Tibial nerve (tissue), 4 donors: ENCODE data around the gene RHEB. TPM values are rescaled to one million over a fixed set of nuclear protein-coding genes. Genes with fewer than 3 reads are reported as not detected.
"Not testable (repeated sequence)": the region's sequence is repeated elsewhere in the genome, so short reads cannot be mapped to it uniquely, and the experiment has no call there.

Source experiments
- DNase-seq, 2 donors: peaks; one replicate each; pipeline ENCODE4 v3.0.0-alpha.2; 2019; ENCODE audit warnings: low spot score in 2 of 2
- H3K27ac ChIP-seq, 4 donors: fragments of 200-600 bp; sonication (generic) in 3 of 4; one replicate each; pipeline ENCODE4 v1.5.1; 2017 to 2019; ENCODE audit warnings: mild to moderate bottlenecking in 1 of 4
- H3K27me3 ChIP-seq, 2 donors: fragments of 200-600 bp; sonication (generic) in 1 of 2; one replicate each; pipeline versions ENCODE4 v1.5.1 to v1.6.0; 2017 to 2019
- H3K36me3 ChIP-seq, 3 donors: fragments of 200-600 bp; sonication (generic); one replicate each; pipeline ENCODE4 v1.5.1; 2018 to 2019
- H3K4me1 ChIP-seq, 4 donors: fragments of 200-600 bp; sonication (generic) in 3 of 4; one replicate each; pipeline ENCODE4 v1.5.1; 2017 to 2019
- H3K4me3 ChIP-seq, 4 donors: fragments of 200-600 bp; sonication (generic) in 3 of 4; one replicate each; pipeline ENCODE4 v1.5.1; 2017 to 2019; ENCODE audit warnings: mild to moderate bottlenecking in 1 of 4, moderate library complexity in 1 of 4
- H3K9me3 ChIP-seq, 4 donors: fragments of 200-600 bp; sonication (generic) in 3 of 4; one replicate each; pipeline ENCODE4 v1.5.1; 2017 to 2019
- EP300 ChIP-seq, 2 donors: sonication (generic); formaldehyde crosslinking; IDR thresholded peaks; one replicate each; pipeline ENCODE4 v1.6.1; 2017; ENCODE audit warnings: antibody characterized with exemption in 2 of 2, mild to moderate bottlenecking in 1 of 2
- POLR2A ChIP-seq, 2 donors: fragments of 450-650 bp; IDR thresholded peaks; one replicate each; pipeline ENCODE4 v1.6.1; 2017; ENCODE audit warnings: antibody characterized with exemption in 2 of 2, mild to moderate bottlenecking in 2 of 2, moderate library complexity in 2 of 2
- WGBS, 2 donors: methylation state at CpG; one replicate each; pipeline ENCODE4 v1.1.5; 2018; 5-methylcytosine and 5-hydroxymethylcytosine counted together
- total RNA-seq, 4 donors: library from RNA; depleted of rRNA; stranded (reverse); fragments of >200 nt; gene quantifications; one replicate each; pipeline ENCODE4 v1.1.0, GENCODE V29; 2016
- TF ChIP-seq, protein P1 (sequence below), 5 experiments: fragments of 200-600 bp in 3 of 5; fragments of 450-650 bp in 2 of 5; sonication (generic) in 3 of 5; IDR thresholded peaks; one replicate each; pipeline ENCODE4 v1.5.1; 2016 to 2019; ENCODE audit warnings: antibody characterized with exemption in 5 of 5, mild to moderate bottlenecking in 3 of 5, moderate library complexity in 2 of 5

RHEB gene
- total RNA-seq, 4 donors from 2014 or later, result 95.4 to 128 (median 103) TPM

DNA sequence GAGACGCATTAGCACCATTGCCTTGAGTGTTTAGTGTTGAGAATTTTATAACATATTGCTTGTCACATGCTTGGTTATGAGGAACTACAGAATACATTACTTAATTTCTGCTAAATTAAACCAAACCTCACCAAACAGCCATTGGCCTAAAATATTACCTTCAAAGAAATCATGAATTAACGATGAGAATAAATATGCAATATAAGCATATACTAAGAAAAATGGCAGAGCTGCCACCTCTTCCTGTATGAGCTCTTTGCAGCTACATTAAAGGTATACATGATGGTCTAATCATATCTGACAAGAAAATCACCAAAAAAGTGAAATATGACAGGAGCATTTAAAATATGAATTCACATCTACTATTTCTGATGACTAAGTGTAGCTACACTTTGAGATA is 5.2 kb upstream of the RHEB start:
- Histone ChIP-seq H3K27ac (no peak overlapping the region), H3K9me3 (peaks cover 0 to 3% (median 0%) of the 10 kb centered on the region in 4 donors), H3K27me3 (no peaks in the 10 kb centered on the region), H3K4me3 (no peak overlapping the region), H3K4me1 (peaks cover 0 to 8% (median 5%) of the 10 kb centered on the region in 4 donors), H3K36me3 (no peaks in the 10 kb centered on the region)
- DNase-seq, result no peak
- WGBS, 2 donors, result 85 to 96% methylated on average over 2 of the region's 2 CpGs
- TF ChIP-seq EP300 (IDR thresholded peaks at IDR 0.05) (no peak), POLR2A (IDR thresholded peaks at IDR 0.05) (no peak)
- TF ChIP-seq, protein P1, sequence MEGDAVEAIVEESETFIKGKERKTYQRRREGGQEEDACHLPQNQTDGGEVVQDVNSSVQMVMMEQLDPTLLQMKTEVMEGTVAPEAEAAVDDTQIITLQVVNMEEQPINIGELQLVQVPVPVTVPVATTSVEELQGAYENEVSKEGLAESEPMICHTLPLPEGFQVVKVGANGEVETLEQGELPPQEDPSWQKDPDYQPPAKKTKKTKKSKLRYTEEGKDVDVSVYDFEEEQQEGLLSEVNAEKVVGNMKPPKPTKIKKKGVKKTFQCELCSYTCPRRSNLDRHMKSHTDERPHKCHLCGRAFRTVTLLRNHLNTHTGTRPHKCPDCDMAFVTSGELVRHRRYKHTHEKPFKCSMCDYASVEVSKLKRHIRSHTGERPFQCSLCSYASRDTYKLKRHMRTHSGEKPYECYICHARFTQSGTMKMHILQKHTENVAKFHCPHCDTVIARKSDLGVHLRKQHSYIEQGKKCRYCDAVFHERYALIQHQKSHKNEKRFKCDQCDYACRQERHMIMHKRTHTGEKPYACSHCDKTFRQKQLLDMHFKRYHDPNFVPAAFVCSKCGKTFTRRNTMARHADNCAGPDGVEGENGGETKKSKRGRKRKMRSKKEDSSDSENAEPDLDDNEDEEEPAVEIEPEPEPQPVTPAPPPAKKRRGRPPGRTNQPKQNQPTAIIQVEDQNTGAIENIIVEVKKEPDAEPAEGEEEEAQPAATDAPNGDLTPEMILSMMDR (IDR thresholded peaks at IDR 0.05), result no peak

DNA sequence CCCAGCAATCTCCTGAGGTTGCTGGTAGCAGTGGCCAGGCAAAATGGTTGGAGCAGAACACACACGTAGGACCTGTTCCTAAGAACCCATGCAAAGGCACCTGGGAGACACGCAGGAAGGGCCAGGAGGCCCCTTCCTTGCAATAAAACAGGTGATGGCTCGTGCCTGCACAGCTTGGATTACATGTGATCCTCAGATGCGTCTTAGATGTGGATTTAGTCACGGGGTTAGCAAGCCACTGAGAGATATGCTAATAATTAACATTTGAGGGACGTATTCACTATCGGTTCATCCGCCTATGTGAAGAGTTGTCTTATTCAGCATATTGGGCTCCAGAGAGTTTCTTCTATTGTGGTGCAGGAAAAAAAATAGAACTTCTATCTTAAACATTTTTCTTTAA is 4.6 kb upstream of the RHEB start:
- no peak for TF ChIP-seq POLR2A (IDR thresholded peaks at IDR 0.05)
- TF ChIP-seq EP300 (IDR thresholded peaks at IDR 0.05), result no peak
- TF ChIP-seq, protein P1 (IDR thresholded peaks at IDR 0.05), result no peak
- H3K9me3 ChIP-seq, result no peaks in the 10 kb centered on the region
- no peaks in the 10 kb centered on the region for H3K36me3 ChIP-seq
- no peaks in the 10 kb centered on the region for H3K27me3 ChIP-seq
- WGBS, 2 donors, result 84 to 87% methylated on average over 8 of the region's 8 CpGs
- no peak overlapping the region for H3K4me3 ChIP-seq
- H3K4me1 ChIP-seq, result peaks cover 0 to 8% (median 5%) of the 10 kb centered on the region in 4 donors
- DNase-seq, result no peak
- H3K27ac ChIP-seq, result no peak overlapping the region

DNA sequence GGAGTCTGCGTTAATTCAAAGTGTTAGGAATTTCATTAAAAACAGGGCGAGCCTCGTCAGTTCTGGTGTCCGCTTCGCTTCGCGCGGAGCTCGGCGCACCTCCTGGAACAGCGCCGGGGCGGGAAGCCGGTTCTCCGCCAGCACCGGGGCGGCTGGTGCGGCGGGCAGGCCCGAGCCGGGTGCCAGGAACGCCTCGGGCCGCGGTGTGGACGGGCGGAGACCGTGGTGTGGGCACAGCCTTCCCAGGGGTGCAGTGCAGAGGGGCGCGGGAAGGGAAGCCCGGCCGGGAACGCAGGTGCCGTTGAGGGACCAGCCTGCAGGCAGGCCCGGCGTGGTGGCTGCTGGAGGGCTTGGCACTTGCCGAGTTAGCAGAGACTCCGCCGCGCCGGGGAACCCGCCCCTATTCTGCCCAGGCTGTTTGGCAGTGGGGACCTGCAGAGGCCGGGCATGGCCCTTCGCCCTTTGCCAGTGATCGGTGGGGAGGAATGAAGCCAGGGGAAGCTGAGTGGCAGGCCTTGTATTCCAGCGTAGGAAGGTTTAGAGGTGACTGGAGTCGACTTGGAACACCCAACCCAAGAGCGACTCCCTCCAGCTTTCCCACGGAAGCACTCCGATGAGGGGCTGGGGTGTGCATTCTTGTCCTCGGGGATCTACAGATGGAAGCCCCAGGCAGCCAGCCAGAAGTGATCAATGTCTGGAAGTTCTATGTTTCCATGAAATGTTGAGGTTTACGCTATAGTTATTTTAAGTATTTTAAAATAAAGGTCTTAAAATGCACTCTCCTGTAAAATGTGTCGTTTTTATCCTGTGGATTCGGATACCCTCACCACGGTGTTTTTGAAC is 945 bp upstream of the RHEB start:
- peak; percentile 12 to 28 for DNase-seq
- TF ChIP-seq, protein P1 (IDR thresholded peaks at IDR 0.05), result no peak
- peak in 1 of 2 donors; percentile 1 for TF ChIP-seq EP300 (IDR thresholded peaks at IDR 0.05)
- Histone ChIP-seq H3K27ac (peak overlapping the region; percentile 76 to 100 (median 95)), H3K9me3 (no peaks in the 10 kb centered on the region), H3K36me3 (no peaks in the 10 kb centered on the region), H3K4me3 (peak overlapping the region; percentile 53 to 95 (median 76)), H3K4me1 (peaks cover 0 to 34% (median 12%) of the 10 kb centered on the region in 4 donors), H3K27me3 (no peaks in the 10 kb centered on the region)
- WGBS, 2 donors, result 9 to 12% methylated on average over 45 to 55 of the region's 55 CpGs

DNA sequence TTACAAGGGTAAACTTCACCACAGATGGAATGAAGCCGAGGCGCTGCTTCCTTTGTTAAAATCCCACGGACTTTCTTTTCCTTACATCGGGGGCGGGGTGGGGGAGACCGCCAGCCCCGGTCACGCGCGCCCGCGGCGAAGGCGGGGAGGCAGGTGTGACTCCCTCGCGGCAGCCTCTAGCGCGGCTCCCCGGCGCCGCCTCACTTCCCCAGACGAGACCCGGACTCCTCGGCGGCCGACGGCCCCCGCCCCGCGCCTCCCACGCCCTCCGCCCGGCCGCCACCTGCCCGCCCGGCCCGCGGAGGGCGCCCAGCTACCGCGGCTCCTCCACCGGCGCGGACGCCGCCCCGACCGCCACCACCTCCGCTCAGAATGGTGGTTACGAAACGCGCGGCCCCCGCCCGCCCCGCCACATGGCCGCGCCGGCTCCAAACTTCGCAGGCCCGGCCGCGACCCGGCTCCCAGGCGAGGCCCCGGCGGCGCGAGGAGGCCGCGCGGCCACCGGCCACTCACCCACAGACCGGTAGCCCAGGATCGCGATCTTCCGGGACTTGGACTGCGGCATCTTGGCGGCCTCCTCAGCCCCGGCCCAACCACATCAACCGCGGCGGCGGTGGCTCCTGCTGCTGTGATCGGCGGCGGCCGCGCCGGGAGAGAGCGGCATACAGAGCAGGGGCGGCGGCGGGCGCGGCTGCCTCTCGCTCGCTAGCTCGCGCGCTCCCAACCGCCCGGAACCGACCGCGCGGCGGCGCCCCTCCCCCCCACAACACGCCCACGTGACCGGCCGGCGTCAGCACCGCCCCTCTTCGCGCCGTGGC is 539 bp downstream of the RHEB start:
- H3K36me3 ChIP-seq, H3K27me3 ChIP-seq, H3K9me3 ChIP-seq: not testable (repeated sequence)
- peaks cover 0 to 44% (median 12%) of the 10 kb centered on the region in 4 donors for H3K4me1 ChIP-seq
- 0% methylated on average over 14 to 36 of the region's 118 CpGs for WGBS, 2 donors
- peak overlapping the region; percentile 70 to 95 (median 78) for H3K4me3 ChIP-seq
- H3K27ac ChIP-seq, result peak overlapping the region; percentile 97 to 100 (median 98)
- peak; percentile 25 to 71 for TF ChIP-seq POLR2A (IDR thresholded peaks at IDR 0.05)
- TF ChIP-seq, protein P1 (IDR thresholded peaks at IDR 0.05), result peak in 3 of 5 experiments; percentile 26 to 41 (median 31)
- DNase-seq, result peak; percentile 25 to 32
